GM21447 (cell line): Measurements from ENCODE around the gene RNU4-1.
"Not testable (repeated sequence)": the region's sequence is repeated elsewhere in the genome, so short reads cannot be mapped to it uniquely, and the experiment has no call there.

ENCODE experiments used
- ATAC-seq: cut with Tn5 transposase; IDR thresholded peaks from one replicate; pipeline ENCODE4 v1.9.1; 2021; ENCODE audit not compliant: unreplicated experiment

Gene RNU4-1

DNA sequence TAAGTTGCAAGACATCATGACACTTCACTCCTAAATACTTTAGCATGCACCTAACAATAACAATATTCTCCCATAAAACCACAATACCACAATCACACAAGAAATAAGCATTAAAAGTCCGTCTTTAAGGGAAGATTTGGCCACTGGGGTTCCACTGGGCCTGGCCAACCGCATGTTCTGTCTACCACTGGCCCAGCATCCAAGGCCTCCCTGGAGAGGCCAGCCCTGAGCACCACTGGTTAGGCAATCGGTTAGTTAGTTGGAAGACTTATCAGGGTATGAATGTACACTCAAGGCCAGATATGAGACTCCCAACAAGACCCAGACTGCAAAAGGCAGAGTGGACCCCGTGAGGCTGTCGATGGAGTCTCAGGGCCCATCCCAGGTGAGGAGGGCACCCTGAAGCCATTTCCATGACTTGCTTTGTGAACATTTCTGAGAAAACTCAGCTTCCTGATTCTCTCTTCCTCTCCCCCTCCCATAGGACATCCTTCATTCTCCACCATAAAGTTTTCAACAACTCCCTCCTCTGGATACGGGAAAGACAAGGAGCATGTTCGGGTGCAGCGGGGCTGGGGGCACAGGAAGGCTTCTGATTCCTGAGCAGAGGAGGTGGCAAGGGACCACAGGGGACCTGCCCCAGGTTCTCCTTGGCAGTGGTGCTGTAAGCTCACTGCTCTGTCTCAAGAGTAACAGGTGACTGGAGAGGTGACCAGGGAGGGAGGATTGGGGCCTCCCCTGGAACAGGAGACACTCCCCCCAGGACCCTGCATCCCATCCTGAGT, 33.4 kb downstream of the RNU4-1 start:
- no peak for ATAC-seq

DNA sequence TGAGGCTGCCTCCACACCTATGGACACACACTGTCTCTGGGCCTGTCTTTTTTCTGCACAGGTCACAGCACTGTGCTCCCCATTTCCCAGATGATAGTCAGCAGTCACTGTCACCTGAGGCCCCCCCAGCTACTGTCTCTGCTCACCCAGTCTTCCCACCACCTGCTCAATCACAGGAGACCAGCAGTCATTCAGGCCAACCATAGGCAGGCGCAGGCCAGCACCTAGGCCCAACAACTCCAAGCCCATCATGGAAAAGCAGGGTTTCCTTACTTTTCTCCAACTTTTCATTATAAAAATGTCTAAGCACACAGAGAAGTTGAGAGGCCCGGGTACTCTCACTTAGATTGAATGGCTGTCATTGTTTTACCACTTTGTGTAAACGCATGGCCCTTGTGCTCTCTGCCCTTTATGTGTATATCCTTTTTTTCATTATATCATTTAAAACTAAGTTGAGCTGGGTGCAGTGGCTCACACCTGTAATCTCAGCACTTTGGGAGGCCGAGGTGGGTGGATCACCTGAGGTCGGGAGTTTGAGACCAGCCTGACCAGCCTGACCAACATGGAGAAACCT, 34.6 kb downstream of the RNU4-1 start:
- no peak for ATAC-seq

DNA sequence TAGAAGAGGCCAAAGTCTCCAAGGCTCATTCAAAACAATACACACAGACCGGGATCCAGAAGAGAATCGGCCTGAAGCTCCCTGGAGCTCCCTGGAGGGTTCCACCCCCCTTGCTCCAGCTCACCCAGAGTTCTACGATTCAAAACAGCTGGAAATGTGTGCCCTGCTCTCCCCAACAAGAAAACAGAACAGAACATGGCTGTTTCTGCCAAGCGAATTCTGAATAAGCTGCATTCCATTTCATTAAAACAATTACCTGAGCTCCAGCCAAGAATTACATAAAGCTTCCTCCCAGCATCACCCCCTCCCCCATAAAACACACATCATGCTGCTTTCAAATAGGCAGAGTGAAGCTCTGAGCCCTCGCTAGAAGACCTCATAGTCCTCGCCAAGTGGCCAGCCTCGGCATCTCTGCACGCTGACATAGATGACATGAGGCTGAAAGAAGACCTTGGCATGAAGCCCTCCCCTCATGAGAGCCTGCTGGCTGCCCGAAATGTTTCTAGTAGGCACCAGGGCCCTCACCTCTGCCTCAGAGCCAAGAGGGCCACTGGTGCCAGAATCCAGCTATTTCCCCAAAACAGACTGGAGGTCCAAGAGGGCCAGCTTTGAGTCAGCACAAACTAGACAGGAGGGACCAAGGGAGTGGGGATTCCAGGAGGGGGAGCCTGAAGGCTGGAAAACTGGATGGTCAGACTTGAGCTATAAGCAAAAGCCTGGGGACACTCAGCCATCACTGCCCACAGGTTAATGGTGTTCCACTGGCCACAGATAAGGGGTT, 35.8 kb downstream of the RNU4-1 start:
- no peak for ATAC-seq

DNA sequence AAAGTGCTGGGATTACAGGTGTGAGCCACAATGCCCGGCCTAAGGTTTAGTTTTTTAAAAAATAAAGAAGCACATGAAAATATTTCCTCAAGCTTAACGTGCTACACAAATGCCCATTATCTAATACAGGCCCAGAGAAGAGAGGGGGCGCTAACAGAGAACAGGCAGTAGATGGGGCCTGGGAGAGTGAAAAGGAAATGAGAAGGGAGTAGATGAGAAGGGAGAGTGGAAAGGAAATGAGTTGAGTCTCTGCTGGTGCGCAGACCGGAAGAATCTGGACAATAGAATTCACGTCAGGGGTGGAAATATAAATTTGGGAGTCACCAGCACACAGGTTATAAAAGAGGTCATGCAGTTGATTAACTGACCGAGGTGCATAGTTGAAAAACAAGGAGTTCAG, 38.2 kb downstream of the RNU4-1 start:
- ATAC-seq = no peak

DNA sequence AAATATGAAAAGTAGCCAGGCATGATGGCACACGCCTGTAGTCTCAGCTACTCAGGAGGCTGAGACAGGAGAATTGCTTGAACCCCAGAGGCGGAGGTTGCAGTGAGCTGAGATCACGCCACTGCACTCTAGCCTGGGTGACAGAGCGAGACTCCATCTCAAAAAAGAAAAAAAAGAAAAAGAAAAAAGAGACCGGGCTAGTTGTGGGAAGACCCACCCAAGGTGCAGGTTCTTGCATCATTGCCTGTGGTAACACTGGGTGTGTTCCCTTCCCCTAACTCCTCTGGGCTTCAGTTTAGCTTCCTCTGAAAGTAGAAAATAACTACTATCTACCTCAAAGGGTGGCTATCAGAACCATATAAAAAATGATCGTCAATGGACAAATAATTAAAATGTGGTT, 39.7 kb downstream of the RNU4-1 start:
- ATAC-seq = peak; percentile 62

DNA sequence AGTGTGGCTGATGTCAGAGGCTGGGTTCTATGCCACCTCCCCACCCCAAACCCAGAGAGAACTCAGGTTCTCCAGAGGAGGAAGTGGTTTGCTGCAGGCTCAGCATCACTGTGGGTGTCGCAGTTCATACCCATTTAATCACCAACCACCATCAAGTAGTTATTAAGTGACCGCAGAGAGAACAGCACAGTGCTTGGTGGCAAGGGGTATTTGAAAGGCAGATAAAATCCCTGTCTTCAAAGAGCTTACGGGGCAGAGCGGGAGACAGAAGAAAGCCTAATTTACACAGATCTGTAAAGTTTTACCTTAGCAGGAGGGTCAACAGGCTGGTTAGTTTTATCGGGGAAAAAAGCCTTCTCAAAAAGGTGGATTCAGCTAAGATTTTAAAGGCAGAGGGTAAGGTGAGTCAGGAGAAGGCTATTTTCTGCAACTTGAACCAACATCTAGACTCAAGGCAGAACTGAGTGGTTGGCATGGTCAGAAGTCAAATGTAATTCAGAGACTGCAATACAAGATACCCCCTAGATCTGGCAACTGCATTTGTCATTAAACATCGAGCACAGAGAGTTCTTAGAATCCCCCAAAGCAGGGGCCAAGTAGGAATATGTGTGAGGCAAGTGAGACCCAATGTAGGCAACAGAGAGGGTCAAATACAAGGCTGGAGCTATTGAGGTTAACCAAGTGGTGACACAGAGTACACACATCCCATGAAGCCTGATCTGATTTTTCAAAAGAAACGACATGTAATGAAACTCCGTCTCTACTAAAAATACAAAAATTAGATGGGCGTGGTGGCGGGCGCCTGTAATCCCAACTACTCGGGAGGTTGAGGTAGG, 40.7 kb downstream of the RNU4-1 start:
- no peak for ATAC-seq

DNA sequence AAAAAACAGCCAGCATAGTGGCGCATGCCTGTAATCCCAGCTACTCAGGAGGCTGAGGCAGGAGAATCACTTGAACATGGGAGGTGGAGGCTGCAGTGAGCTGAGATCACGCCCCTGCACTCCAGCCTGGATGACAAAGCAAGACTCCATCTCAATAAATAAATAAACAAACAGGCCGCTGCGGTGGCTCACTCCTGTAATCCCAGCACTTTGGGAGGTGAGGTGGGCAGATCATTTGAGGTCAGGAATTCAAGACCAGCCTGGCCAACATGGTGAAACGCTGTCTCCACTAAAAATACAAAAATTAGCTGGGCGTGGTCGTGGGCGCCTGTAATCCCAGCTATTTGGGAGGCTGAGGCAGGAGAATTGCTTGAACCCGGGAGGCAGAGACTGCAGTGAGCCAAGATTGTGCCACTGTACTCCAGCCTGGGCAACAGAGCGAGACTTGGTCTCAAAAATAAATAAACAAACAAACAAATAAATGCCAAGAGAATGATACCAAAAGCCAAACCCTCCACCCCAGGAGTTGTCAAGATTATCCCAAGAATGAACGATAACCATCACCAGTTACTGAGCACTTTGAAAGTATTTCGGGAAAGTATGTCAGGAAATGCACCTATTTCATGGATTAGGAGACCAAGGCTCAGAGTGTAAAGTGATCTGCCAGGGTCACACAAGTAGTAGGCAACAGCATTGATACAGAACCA, 41.5 kb downstream of the RNU4-1 start:
- not testable (repeated sequence) for ATAC-seq

DNA sequence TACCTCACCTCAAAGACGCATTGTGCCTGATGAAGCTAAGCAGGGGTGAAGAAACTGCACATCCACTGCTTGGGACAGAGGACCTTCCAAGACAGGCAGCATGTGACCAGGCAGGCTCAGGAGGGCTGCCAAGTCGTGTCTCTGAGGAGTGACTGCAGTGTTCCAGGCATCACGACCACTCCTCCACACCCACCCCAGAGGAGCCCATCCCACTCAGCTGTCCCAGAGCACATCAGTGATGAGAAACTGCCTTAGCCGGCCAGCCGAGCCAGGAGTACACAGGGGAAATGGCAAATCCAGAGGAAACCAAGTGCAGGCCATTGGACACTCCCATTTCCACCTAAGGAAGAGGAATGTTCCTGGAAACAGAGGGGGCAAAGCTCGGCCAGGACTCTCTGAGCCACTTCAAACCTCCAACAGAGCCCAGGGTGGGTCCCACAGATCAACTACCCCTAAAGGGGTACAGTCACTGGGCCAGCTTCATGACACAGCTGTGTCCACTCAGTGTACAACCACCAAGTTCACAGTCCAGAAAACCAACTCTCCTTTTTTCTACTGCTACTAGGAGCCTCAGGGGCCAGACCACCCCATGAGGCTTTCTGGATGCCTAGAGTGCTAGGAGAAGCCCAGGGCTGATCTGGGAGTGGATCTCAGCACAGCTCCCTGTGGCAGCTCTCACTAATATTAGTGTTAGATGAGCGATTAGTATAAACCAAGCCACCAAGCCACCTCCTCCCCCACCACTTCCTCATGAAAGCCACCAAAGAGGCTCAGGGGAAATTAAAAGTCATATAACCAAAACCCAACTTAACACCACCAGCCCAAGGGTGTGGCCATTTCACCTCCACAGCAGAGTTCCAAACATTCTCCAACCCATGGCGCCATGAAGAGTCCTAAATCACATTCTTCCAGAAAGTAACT, 42.9 kb downstream of the RNU4-1 start:
- ATAC-seq = no peak

DNA sequence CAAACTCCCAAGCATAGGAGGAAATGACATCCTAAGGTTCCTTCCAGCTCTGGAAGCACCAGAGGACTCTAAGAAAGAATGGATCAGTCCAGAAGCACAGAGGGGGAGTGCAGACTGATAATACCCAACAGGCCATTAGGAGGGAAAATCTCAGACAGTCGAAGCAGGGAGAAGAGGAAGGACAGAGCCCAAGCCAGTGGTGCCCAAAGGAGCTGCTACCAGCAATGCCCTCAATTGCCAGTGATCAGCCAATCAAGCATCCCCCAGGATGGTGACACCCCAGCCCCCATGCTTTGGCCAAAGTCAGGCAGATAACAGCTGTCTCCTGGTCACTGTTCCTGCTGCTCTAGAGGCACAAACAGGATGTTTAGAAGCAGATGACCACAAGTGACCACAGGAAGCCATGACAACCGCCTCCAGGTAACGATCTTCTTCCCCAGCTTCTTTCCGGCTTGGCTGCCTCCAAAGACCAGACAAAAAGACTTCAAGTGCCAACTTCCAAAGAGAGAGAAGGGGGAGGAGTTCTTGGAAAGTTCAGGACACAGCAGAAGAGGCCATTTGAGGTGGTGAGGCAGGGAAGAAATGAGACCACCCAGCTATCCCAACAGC, 43.7 kb downstream of the RNU4-1 start:
- ATAC-seq = no peak

DNA sequence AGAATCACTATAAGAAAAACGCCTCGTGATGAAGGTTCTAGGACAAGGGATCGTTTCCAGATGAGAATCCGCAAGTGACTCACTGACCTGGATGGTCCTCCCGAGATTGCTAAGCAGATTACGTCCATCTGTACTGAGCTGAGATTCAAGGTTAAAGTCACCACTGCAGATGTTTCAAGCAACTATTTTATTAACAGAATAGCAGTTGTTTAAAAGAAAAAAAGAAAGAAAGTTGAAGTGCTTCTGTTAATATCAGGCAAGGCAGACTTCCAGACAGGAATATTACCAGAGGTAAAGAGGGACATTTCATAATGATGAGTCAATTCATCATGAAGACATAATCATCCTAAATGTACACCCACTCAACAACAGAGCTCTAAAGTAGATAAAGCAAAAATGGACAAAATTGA, 45.4 kb downstream of the RNU4-1 start:
- ATAC-seq = no peak

DNA sequence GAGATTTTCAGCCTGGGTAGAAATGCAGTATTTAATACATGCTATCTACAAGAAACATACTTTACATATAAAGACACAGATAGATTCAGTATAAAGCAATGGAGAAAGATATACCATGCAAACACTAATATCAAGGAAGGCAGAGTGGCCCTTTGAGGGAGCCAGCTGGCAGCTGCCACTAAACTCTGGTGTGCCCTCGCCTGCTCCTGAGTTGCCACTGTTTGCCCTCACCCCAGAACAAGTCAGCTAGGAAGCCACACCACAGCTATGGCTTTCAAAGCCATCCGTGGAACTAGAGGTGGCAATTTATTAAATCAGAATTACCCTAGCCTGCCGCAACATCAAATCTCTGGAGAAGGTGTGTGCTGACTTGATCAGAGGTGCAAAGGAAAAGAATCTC, 45.9 kb downstream of the RNU4-1 start:
- no peak for ATAC-seq

DNA sequence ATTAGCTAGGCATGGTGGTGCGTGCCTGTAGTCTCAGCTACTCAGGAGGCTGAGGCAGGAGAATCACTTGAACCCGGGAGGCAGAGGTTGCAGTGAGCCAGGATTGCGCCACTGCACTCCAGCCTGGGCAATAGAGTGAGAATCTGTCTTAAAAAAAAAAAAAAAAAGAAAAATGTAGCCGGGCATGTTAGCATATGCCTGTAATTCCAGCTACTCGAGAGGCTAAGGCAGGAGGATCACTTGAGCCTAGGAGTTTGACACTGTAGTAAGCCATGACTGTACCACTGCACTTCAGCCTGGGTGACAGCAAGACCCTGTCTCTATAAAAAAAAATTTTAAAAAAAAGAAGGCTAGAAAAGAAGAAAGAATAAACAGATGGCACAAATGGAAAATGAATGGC, 46.3 kb downstream of the RNU4-1 start:
- ATAC-seq = not testable (repeated sequence)
